D341Med (cell line): ENCODE results near the gene MBL2.

Source experiments
- DNase-seq: peaks from one replicate; pipeline ENCODE4 v3.0.0; 2012; ENCODE audit warnings: low spot score

MBL2 gene

GRCh38 chr10:52771534-52772445 is 794 bp downstream of the MBL2 start:
- no peak for DNase-seq

GRCh38 chr10:52770904-52771303 is 1.7 kb downstream of the MBL2 start:
- DNase-seq: no peak

- DNase-seq: no peak
These were observed 2.6 kb downstream of the MBL2 start for GRCh38 chr10:52769966-52770365.

- DNase-seq: no peak
These were observed 4.5 kb downstream of the MBL2 start for GRCh38 chr10:52768001-52768532.

GRCh38 chr10:52762088-52762487 is 10.5 kb downstream of the MBL2 start:
- no peak for DNase-seq

- no peak for DNase-seq
These were observed 13.4 kb downstream of the MBL2 start for GRCh38 chr10:52759154-52759553.

GRCh38 chr10:52758406-52758805 is 14.2 kb downstream of the MBL2 start:
- DNase-seq: no peak

- DNase-seq: no peak
These were observed 14.8 kb downstream of the MBL2 start for GRCh38 chr10:52757773-52758172.

GRCh38 chr10:52756966-52757365 is 15.6 kb downstream of the MBL2 start:
- DNase-seq: no peak

GRCh38 chr10:52756295-52756694 is 16.3 kb downstream of the MBL2 start:
- no peak for DNase-seq

- DNase-seq: no peak
These were observed 17.1 kb downstream of the MBL2 start for GRCh38 chr10:52755297-52756062.

GRCh38 chr10:52752801-52753445 is 19.7 kb downstream of the MBL2 start:
- DNase-seq: no peak

- no peak for DNase-seq
These were observed 20.3 kb downstream of the MBL2 start for GRCh38 chr10:52752261-52752660.

GRCh38 chr10:52751337-52751736 is 21.2 kb downstream of the MBL2 start:
- DNase-seq: no peak

- DNase-seq: no peak
These were observed 22.0 kb downstream of the MBL2 start for GRCh38 chr10:52750629-52751028.

GRCh38 chr10:52747694-52748093 is 24.9 kb downstream of the MBL2 start:
- DNase-seq: no peak

- DNase-seq: no peak
These were observed 26.4 kb downstream of the MBL2 start for GRCh38 chr10:52746169-52746568.

GRCh38 chr10:52744057-52744805 is 28.4 kb downstream of the MBL2 start:
- no peak for DNase-seq

- no peak for DNase-seq
These were observed 29.9 kb downstream of the MBL2 start for GRCh38 chr10:52742731-52743130.

- DNase-seq: no peak
These were observed 30.7 kb downstream of the MBL2 start for GRCh38 chr10:52741851-52742250.

- DNase-seq: peak; percentile 75
These were observed 31.5 kb downstream of the MBL2 start for GRCh38 chr10:52740913-52741675.
